Measurements from ENCODE around the gene IQSEC3.
A peak's percentile ranks its signal among the peaks of the same experiment; 100 is the strongest.
"Not testable (repeated sequence)": the region's sequence is repeated elsewhere in the genome, so short reads cannot be mapped to it uniquely, and the experiment has no call there.

Gene IQSEC3

GRCh38 chr12:203462-204260 is 137.1 kb downstream of the IQSEC3 start:
- DNase-seq: no peak

- no peak for DNase-seq
These were observed 137.7 kb downstream of the IQSEC3 start for GRCh38 chr12:204261-204678.

GRCh38 chr12:205026-205425 is 138.5 kb downstream of the IQSEC3 start:
- no peak for DNase-seq

- no peak for DNase-seq
These were observed 140.3 kb downstream of the IQSEC3 start for GRCh38 chr12:206746-207440.

GRCh38 chr12:207804-208203 is 141.2 kb downstream of the IQSEC3 start:
- no peak for DNase-seq

- no peak for DNase-seq
These were observed 142.2 kb downstream of the IQSEC3 start for GRCh38 chr12:208813-209212.

GRCh38 chr12:209246-209645 is 142.7 kb downstream of the IQSEC3 start:
- DNase-seq: no peak

GRCh38 chr12:209851-210250 is 143.3 kb downstream of the IQSEC3 start:
- no peak for DNase-seq

GRCh38 chr12:210277-211141 is 143.9 kb downstream of the IQSEC3 start:
- no peak for DNase-seq

- no peak for DNase-seq
These were observed 144.5 kb downstream of the IQSEC3 start for GRCh38 chr12:211142-211465.

GRCh38 chr12:211639-212414 is 145.3 kb downstream of the IQSEC3 start:
- no peak for DNase-seq

GRCh38 chr12:212415-212714 is 145.8 kb downstream of the IQSEC3 start:
- peak; percentile 35 for DNase-seq

GRCh38 chr12:212715-213526 is 146.4 kb downstream of the IQSEC3 start:
- no peak for DNase-seq

- DNase-seq: no peak
These were observed 147.0 kb downstream of the IQSEC3 start for GRCh38 chr12:213527-213932.

- no peak for DNase-seq
These were observed 147.6 kb downstream of the IQSEC3 start, which contains the start of gene SLC6A12 for GRCh38 chr12:214003-214741. Gene SLC6A12 (minus strand): TSS chr12:214157. CDS start chr12:209986, 4,171 bp downstream.

GRCh38 chr12:215116-215515 is 148.5 kb downstream of the IQSEC3 start:
- DNase-seq: no peak

GRCh38 chr12:217029-217428 is 150.5 kb downstream of the IQSEC3 start:
- DNase-seq: not testable (repeated sequence)

GRCh38 chr12:218221-218620 is 151.7 kb downstream of the IQSEC3 start:
- DNase-seq: no peak

- no peak for DNase-seq
These were observed 152.4 kb downstream of the IQSEC3 start for GRCh38 chr12:218728-219590.

GRCh38 chr12:219891-220352 is 153.4 kb downstream of the IQSEC3 start:
- DNase-seq: peak; percentile 96
